Activated B cell treated with CpG ODN at 0.5 μM for 24 hours (primary cell): Measurements from ENCODE around the gene ISM1. TPM values are rescaled to one million over a fixed set of nuclear protein-coding genes. Genes with fewer than 3 reads are reported as not detected.

ENCODE experiments used
- ATAC-seq: fragments of 200-7000 bp; cut with Tn5 transposase; one replicate; pipeline ENCODE4 v1.10.0; 2021; ENCODE audit warnings: low read depth, mild to moderate bottlenecking, moderate library complexity
- CTCF ChIA-PET: fragments of 350-600 bp; sonication (Branson Sonifier 250); formaldehyde crosslinking; loops from one replicate; lab custom pipeline; 2021; ENCODE audit warnings: antibody characterized with exemption; lab: Charles Lee
- POLR2A ChIA-PET: fragments of 350-600 bp; sonication (Branson Sonifier 250); formaldehyde crosslinking; loops from one replicate; lab custom pipeline; 2021; ENCODE audit warnings: antibody characterized with exemption; lab: Charles Lee
- DNase-seq: peaks from one replicate; pipeline ENCODE4 v3.0.0; 2022
- H3K27ac Mint-ChIP-seq: one replicate; pipeline ENCODE4 v1.8.0; 2020; ENCODE audit warnings: mixed read lengths
- H3K27me3 Mint-ChIP-seq: one replicate; pipeline ENCODE4 v1.8.0; 2021; ENCODE audit warnings: mixed read lengths
- H3K36me3 Mint-ChIP-seq: one replicate; pipeline ENCODE4 v1.8.0; 2021; ENCODE audit warnings: low read depth, mixed read lengths
- H3K4me1 Mint-ChIP-seq: one replicate; pipeline ENCODE4 v1.8.0; 2021; ENCODE audit warnings: mixed read lengths
- H3K4me3 Mint-ChIP-seq: one replicate; pipeline ENCODE4 v1.8.0; 2020; ENCODE audit warnings: mild to moderate bottlenecking, mixed read lengths
- H3K9me3 Mint-ChIP-seq: one replicate; pipeline ENCODE4 v1.8.0; 2020; ENCODE audit warnings: mixed read lengths
- CTCF ChIP-seq: fragments of 200-600 bp; IDR thresholded peaks from one replicate; pipeline ENCODE4 v1.8.0; 2022; ENCODE audit warnings: antibody characterized with exemption, mild to moderate bottlenecking
- intact Hi-C: fragments of 100-400 bp; cut with micrococcal nuclease; formaldehyde crosslinking; loops from one replicate; pipeline ENCODE4 v1.15.1; 2024
- total RNA-seq: library from RNA; stranded (reverse); gene quantifications from 2 replicates; pipeline ENCODE4 v1.2.3, GENCODE V29; 2022

ISM1 gene
- total RNA-seq, 1 donor from 2014 or later: not detected

- ATAC-seq (no peak), DNase-seq (no peak)
- Mint-ChIP-seq H3K27me3 (peaks cover 2% of the 10 kb centered on the region), H3K4me3 (no peak overlapping the region), H3K9me3 (no peaks in the 10 kb centered on the region), H3K36me3 (no peaks in the 10 kb centered on the region), H3K4me1 (peaks cover 4% of the 10 kb centered on the region), H3K27ac (no peak overlapping the region)
- ChIA-PET CTCF (no interaction called here), POLR2A (no interaction called here)
- TF ChIP-seq CTCF: no peak
- intact Hi-C loops: no loop called here
These were observed 30.8 kb downstream of the ISM1 start for GRCh38 chr20:13251904-13252297.

- TF ChIP-seq CTCF: no peak
- POLR2A ChIA-PET: no interaction called here
- intact Hi-C loops: no loop called here
- Mint-ChIP-seq H3K36me3 (no peaks in the 10 kb centered on the region), H3K4me1 (no peaks in the 10 kb centered on the region), H3K27ac (no peak overlapping the region), H3K9me3 (no peaks in the 10 kb centered on the region), H3K27me3 (peaks cover 3% of the 10 kb centered on the region), H3K4me3 (no peak overlapping the region)
- CTCF ChIA-PET: no interaction called here
- DNase-seq (no peak), ATAC-seq (no peak)
These were observed 34.3 kb downstream of the ISM1 start for GRCh38 chr20:13255356-13255755.

DNA sequence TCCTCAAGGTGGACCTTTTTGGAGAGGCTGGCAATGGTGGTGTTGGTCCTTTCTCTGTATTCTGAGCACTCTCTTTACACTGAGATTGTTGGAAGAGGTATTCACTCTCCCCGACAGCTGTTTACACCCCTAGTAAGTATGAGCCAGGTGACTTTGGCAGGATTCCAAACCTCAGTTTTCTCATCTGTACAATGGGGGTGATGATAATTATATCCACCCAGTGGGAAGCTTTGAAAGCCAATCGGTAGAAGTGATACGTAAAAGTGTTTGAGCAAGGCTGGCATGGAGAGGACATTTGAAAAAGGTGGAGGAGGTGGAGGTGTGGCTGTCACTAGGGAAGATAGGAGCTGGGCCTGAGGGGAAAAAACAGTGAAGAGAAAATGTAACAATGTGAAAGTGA lies 35.5 kb downstream of the ISM1 start:
- DNase-seq (no peak), ATAC-seq (no peak)
- H3K4me3 Mint-ChIP-seq: no peak overlapping the region
- no peak overlapping the region for H3K27ac Mint-ChIP-seq
- intact Hi-C loops: no loop called here
- TF ChIP-seq CTCF: no peak
- CTCF ChIA-PET: no interaction called here
- H3K27me3 Mint-ChIP-seq: peaks cover 5% of the 10 kb centered on the region
- POLR2A ChIA-PET: no interaction called here
- no peaks in the 10 kb centered on the region for H3K4me1 Mint-ChIP-seq
- no peaks in the 10 kb centered on the region for H3K9me3 Mint-ChIP-seq
- no peaks in the 10 kb centered on the region for H3K36me3 Mint-ChIP-seq

- H3K36me3 Mint-ChIP-seq: no peaks in the 10 kb centered on the region
- ChIA-PET CTCF (no interaction called here), POLR2A (no interaction called here)
- no peak overlapping the region for H3K27ac Mint-ChIP-seq
- H3K4me1 Mint-ChIP-seq: no peaks in the 10 kb centered on the region
- H3K9me3 Mint-ChIP-seq: no peaks in the 10 kb centered on the region
- H3K27me3 Mint-ChIP-seq: peaks cover 5% of the 10 kb centered on the region
- no peak for DNase-seq
- ATAC-seq: no peak
- intact Hi-C loops: no loop called here
- no peak for TF ChIP-seq CTCF
- H3K4me3 Mint-ChIP-seq: no peak overlapping the region
These were observed 38.8 kb downstream of the ISM1 start for GRCh38 chr20:13259921-13260320.

DNA sequence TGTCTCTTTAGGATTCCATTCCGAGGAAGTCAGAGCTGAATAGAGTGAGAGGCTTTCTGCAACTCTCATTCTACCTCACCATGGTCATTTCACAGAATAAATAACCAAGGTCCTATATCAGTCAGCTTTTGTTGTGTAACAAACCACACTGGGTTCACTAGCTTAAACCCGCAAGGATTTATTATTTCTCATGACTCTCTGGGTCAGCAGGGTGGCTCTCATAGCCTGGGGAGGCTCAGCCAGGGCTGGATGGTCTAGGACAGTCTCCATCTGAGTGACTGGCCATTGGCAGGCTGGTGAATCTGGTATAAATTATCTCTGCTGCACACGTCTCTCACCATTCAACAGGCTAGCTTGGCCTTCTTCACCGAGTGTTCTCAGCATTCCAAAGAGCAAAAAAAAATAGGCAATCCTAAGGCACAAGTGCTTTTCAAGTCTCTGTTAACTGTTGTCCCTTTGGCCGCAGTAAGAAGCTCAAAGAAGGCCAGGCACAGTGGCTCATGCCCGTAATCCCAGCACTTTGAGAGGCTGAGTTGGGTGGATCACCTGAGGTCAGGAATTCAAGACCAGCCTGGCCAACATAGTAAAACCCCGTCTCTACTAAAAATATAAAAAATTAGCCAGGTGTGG lies 39.7 kb downstream of the ISM1 start:
- intact Hi-C loops: no loop called here
- no peak overlapping the region for H3K4me3 Mint-ChIP-seq

More for the DNA sequence above, 39.7 kb downstream of the ISM1 start:
- ChIA-PET CTCF (no interaction called here), POLR2A (no interaction called here)
- DNase-seq (no peak), ATAC-seq (no peak)
- Mint-ChIP-seq H3K9me3 (no peaks in the 10 kb centered on the region), H3K27ac (no peak overlapping the region), H3K27me3 (peaks cover 5% of the 10 kb centered on the region), H3K4me1 (no peaks in the 10 kb centered on the region), H3K36me3 (no peaks in the 10 kb centered on the region)
- no peak for TF ChIP-seq CTCF
